Stomach (tissue), 4 donors: ENCODE results near the gene CFLAR.

Source experiments
- EP300 ChIP-seq: sonication (generic); formaldehyde crosslinking; IDR thresholded peaks from one replicate; pipeline ENCODE4 v1.6.1; 2017; ENCODE audit warnings: antibody characterized with exemption
- POLR2A ChIP-seq, 4 donors: fragments of 450-650 bp; IDR thresholded peaks; one replicate each; pipeline ENCODE4 v1.6.1; 2016; ENCODE audit warnings: antibody characterized with exemption in 4 of 4, control low read depth in 2 of 4, mild to moderate bottlenecking in 1 of 4, moderate library complexity in 1 of 4
- POLR2AphosphoS5 ChIP-seq, 3 donors: sonication (generic); formaldehyde crosslinking; IDR thresholded peaks; one replicate each; pipeline ENCODE4 v1.6.1; 2016; ENCODE audit warnings: antibody characterized with exemption in 3 of 3
- TF ChIP-seq, protein P1 (sequence below), 7 experiments: fragments of 450-650 bp in 4 of 7; fragments of 200-600 bp in 3 of 7; sonication (generic) in 3 of 7; IDR thresholded peaks; one replicate each; pipeline ENCODE4 v1.5.1; 2016 to 2019; ENCODE audit warnings: antibody characterized with exemption in 7 of 7, control low read depth in 2 of 7, mild to moderate bottlenecking in 1 of 7

DNA sequence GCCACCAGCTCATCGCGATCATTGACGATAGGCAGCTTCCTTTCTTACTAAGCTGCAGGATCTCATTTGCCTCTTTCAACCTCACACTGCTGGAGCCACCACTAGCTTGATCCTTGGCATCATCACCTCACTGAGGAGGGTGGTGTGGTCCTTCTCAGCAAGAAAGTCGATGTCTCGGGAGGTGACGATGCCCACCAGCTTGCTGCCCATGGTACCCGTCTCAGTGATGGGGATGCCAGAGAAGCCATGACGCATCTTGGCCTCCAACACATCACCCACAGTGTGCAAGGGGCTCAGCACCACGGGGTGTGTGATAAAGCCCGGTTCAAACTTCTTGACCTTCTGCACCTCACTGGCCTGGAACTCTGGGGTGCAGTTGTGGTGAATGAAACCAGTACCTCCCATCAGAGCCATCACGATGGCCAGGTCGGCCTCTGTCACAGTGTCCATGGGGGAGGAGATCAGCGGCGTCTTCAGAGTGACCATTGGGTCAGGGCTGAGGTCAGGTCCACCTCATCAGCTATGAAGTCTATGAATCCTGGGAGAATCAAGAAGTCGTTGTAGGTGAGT, 22.5 kb downstream of the CFLAR start:
- TF ChIP-seq, protein P1, sequence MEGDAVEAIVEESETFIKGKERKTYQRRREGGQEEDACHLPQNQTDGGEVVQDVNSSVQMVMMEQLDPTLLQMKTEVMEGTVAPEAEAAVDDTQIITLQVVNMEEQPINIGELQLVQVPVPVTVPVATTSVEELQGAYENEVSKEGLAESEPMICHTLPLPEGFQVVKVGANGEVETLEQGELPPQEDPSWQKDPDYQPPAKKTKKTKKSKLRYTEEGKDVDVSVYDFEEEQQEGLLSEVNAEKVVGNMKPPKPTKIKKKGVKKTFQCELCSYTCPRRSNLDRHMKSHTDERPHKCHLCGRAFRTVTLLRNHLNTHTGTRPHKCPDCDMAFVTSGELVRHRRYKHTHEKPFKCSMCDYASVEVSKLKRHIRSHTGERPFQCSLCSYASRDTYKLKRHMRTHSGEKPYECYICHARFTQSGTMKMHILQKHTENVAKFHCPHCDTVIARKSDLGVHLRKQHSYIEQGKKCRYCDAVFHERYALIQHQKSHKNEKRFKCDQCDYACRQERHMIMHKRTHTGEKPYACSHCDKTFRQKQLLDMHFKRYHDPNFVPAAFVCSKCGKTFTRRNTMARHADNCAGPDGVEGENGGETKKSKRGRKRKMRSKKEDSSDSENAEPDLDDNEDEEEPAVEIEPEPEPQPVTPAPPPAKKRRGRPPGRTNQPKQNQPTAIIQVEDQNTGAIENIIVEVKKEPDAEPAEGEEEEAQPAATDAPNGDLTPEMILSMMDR (IDR thresholded peaks at IDR 0.05), result no peak
- no peak for TF ChIP-seq POLR2A (IDR thresholded peaks at IDR 0.05)
- TF ChIP-seq EP300, result no peak
- no peak for TF ChIP-seq POLR2AphosphoS5 (IDR thresholded peaks at IDR 0.05)
